HG02884 (cell line): ENCODE measurements around the gene PTGDR2.

ENCODE experiments used
- ATAC-seq: cut with Tn5 transposase; IDR thresholded peaks from one replicate; pipeline ENCODE4 v1.9.1; 2021; ENCODE audit warnings: mild to moderate bottlenecking, moderate library complexity; ENCODE audit not compliant: unreplicated experiment

Gene PTGDR2

GRCh38 chr11:60855726-60856633 is at the start of gene PTGDR2:
Gene PTGDR2, minus strand, starts transcription at chr11:60855950. Its CDS starts 2,228 bp downstream, at chr11:60853722.
- ATAC-seq: no peak

- no peak for ATAC-seq
Observed at GRCh38 chr11:60905047-60905446, 49.3 kb upstream of the PTGDR2 start.

- ATAC-seq: no peak
Observed at GRCh38 chr11:60902625-60903024, 46.9 kb upstream of the PTGDR2 start.

- ATAC-seq: no peak
Observed at GRCh38 chr11:60900673-60901404, 45.1 kb upstream of the PTGDR2 start.

- ATAC-seq: no peak
Observed at GRCh38 chr11:60899977-60900376, 44.2 kb upstream of the PTGDR2 start.

GRCh38 chr11:60899046-60899936 is 43.5 kb upstream of the PTGDR2 start:
- ATAC-seq: no peak

GRCh38 chr11:60897496-60897895 is 41.7 kb upstream of the PTGDR2 start:
- no peak for ATAC-seq

- no peak for ATAC-seq
Observed at GRCh38 chr11:60895687-60896086, 39.9 kb upstream of the PTGDR2 start.

- ATAC-seq: no peak
Observed at GRCh38 chr11:60891103-60891741, 35.5 kb upstream of the PTGDR2 start.

GRCh38 chr11:60890696-60891095 is 34.9 kb upstream of the PTGDR2 start:
- no peak for ATAC-seq

- ATAC-seq: no peak
Observed at GRCh38 chr11:60889869-60890311, 34.1 kb upstream of the PTGDR2 start.

- no peak for ATAC-seq
Observed at GRCh38 chr11:60887556-60887955, 31.8 kb upstream of the PTGDR2 start.

GRCh38 chr11:60880643-60881282 is 25.0 kb upstream of the PTGDR2 start:
- no peak for ATAC-seq

GRCh38 chr11:60879971-60880588 is 24.3 kb upstream of the PTGDR2 start:
- no peak for ATAC-seq

- ATAC-seq: no peak
Observed at GRCh38 chr11:60879104-60879503, 23.4 kb upstream of the PTGDR2 start.

- no peak for ATAC-seq
Observed at GRCh38 chr11:60878245-60879101, 22.7 kb upstream of the PTGDR2 start.

GRCh38 chr11:60876168-60876485 is 20.4 kb upstream of the PTGDR2 start:
- ATAC-seq: no peak

- no peak for ATAC-seq
Observed at GRCh38 chr11:60875366-60876167, 19.8 kb upstream of the PTGDR2 start.
